Measurements from ENCODE around the gene KIF17. TPM values are rescaled to one million over a fixed set of nuclear protein-coding genes. Genes with fewer than 3 reads are reported as not detected.
"Not testable (repeated sequence)": the region's sequence is repeated elsewhere in the genome, so short reads cannot be mapped to it uniquely, and the experiment has no call there.

KIF17 gene
- total RNA-seq, 1 donor from 2014 or later = 4.6 TPM

GRCh38 chr1:20683614-20684013 is 34.2 kb downstream of the KIF17 start:
- Histone ChIP-seq H3K4me1 (no peaks in the 10 kb centered on the region), H3K27ac (no peak overlapping the region), H3K9me3 (no peaks in the 10 kb centered on the region), H3K36me3 (no peaks in the 10 kb centered on the region), H3K4me3 (no peak overlapping the region), H3K27me3 (no peaks in the 10 kb centered on the region)
- intact Hi-C loops (cut with DNase I) = no loop called here
- no peak for ATAC-seq
- DNase-seq = no peak
- TF ChIP-seq CTCF (IDR thresholded peaks at IDR 0.05) = no peak

GRCh38 chr1:20682571-20683236 is 35.1 kb downstream of the KIF17 start:
- intact Hi-C loops (cut with DNase I) = no loop called here
- no peak for TF ChIP-seq CTCF (IDR thresholded peaks at IDR 0.05)
- H3K27ac ChIP-seq = no peak overlapping the region
- ATAC-seq = peak; percentile 12
- H3K9me3 ChIP-seq = no peaks in the 10 kb centered on the region
- no peaks in the 10 kb centered on the region for H3K4me1 ChIP-seq
- H3K4me3 ChIP-seq = no peak overlapping the region
- no peaks in the 10 kb centered on the region for H3K36me3 ChIP-seq
- DNase-seq = no peak
- no peaks in the 10 kb centered on the region for H3K27me3 ChIP-seq

GRCh38 chr1:20681999-20682398 is 35.8 kb downstream of the KIF17 start:
- TF ChIP-seq CTCF (IDR thresholded peaks at IDR 0.05) = no peak
- no peaks in the 10 kb centered on the region for H3K4me1 ChIP-seq
- ATAC-seq (no peak), DNase-seq (no peak)
- intact Hi-C loops (cut with DNase I) = no loop called here
- H3K36me3 ChIP-seq = no peaks in the 10 kb centered on the region
- no peak overlapping the region for H3K27ac ChIP-seq
- H3K4me3 ChIP-seq = no peak overlapping the region
- H3K27me3 ChIP-seq = no peaks in the 10 kb centered on the region
- H3K9me3 ChIP-seq = no peaks in the 10 kb centered on the region

- Histone ChIP-seq H3K4me3 (no peak overlapping the region), H3K27ac (no peak overlapping the region), H3K9me3 (no peaks in the 10 kb centered on the region), H3K27me3 (no peaks in the 10 kb centered on the region), H3K4me1 (no peaks in the 10 kb centered on the region), H3K36me3 (no peaks in the 10 kb centered on the region)
- DNase-seq (no peak), ATAC-seq (no peak)
- intact Hi-C loops (cut with DNase I) = no loop called here
- TF ChIP-seq CTCF (IDR thresholded peaks at IDR 0.05) = no peak
Observed at GRCh38 chr1:20680269-20680668, 37.5 kb downstream of the KIF17 start.

GRCh38 chr1:20678599-20678998 is 39.2 kb downstream of the KIF17 start:
- Histone ChIP-seq H3K4me1 (no peaks in the 10 kb centered on the region), H3K9me3 (no peaks in the 10 kb centered on the region), H3K36me3 (no peaks in the 10 kb centered on the region), H3K27me3 (no peaks in the 10 kb centered on the region), H3K27ac (no peak overlapping the region), H3K4me3 (no peak overlapping the region)
- no peak for DNase-seq
- TF ChIP-seq CTCF (IDR thresholded peaks at IDR 0.05) = no peak
- intact Hi-C loops (cut with DNase I) = no loop called here
- ATAC-seq = no peak

GRCh38 chr1:20673626-20674025 is 44.2 kb downstream of the KIF17 start:
- ATAC-seq; H3K4me3 ChIP-seq; intact Hi-C loops (cut with DNase I); H3K4me1 ChIP-seq; DNase-seq; H3K9me3 ChIP-seq; H3K27me3 ChIP-seq; H3K27ac ChIP-seq; H3K36me3 ChIP-seq: not testable (repeated sequence)

Measured in upper lobe of right lung (tissue), 1 donor.